WERI-Rb-1 (cell line): ENCODE data around the gene MRPL34.
A peak's percentile ranks its signal among the peaks of the same experiment; 100 is the strongest.

Experiments
- DNase-seq: peaks from one replicate; pipeline ENCODE4 v3.0.0-alpha.2; 2020
- H3K27ac ChIP-seq: fragments of 250-450 bp; sonication (Bioruptor Pico); 2 replicates; pipeline ENCODE4 v1.5.1; 2020; ENCODE audit warnings: mild to moderate bottlenecking, moderate library complexity
- H3K27me3 ChIP-seq: fragments of 250-450 bp; sonication (Bioruptor Pico); 2 replicates; pipeline ENCODE4 v1.5.1; 2021; ENCODE audit warnings: mild to moderate bottlenecking, low read depth, moderate library complexity; ENCODE audit not compliant: insufficient read depth, severe bottlenecking
- H3K36me3 ChIP-seq: fragments of 250-450 bp; sonication (Bioruptor Pico); 2 replicates; pipeline ENCODE4 v1.5.1; 2020; ENCODE audit warnings: mild to moderate bottlenecking, moderate library complexity
- H3K4me3 ChIP-seq: 2 replicates; pipeline ENCODE4 v1.5.1; 2011; ENCODE audit warnings: low read depth, mild to moderate bottlenecking, control low read depth, low read length
- H3K9me3 ChIP-seq: fragments of 250-450 bp; sonication (Bioruptor Pico); 2 replicates; pipeline ENCODE4 v1.5.1; 2021; ENCODE audit warnings: mild to moderate bottlenecking, moderate library complexity; ENCODE audit not compliant: severe bottlenecking
- CTCF ChIP-seq: IDR thresholded peaks from 2 replicates; pipeline ENCODE4 v1.5.1; 2011; ENCODE audit warnings: low read depth, mild to moderate bottlenecking, control low read depth, inconsistent platforms, low read length

Gene MRPL34

GRCh38 chr19:17305517-17306284 lies at the start of gene MRPL34:
Gene MRPL34, plus strand, starts transcription at chr19:17305872. Its CDS starts 21 bp downstream, at chr19:17305893.
- peak; percentile 99 for DNase-seq
- peak; percentile 87 for TF ChIP-seq CTCF
- H3K4me3 ChIP-seq = peak within 1 kb of the TSS; percentile 85
- no peaks in the 10 kb centered on the region for H3K9me3 ChIP-seq
- H3K27me3 ChIP-seq = no peaks in the 10 kb centered on the region
- peak within 1 kb of the TSS; percentile 91 for H3K27ac ChIP-seq
- peaks cover 4% of the 10 kb centered on the region for H3K36me3 ChIP-seq

DNA sequence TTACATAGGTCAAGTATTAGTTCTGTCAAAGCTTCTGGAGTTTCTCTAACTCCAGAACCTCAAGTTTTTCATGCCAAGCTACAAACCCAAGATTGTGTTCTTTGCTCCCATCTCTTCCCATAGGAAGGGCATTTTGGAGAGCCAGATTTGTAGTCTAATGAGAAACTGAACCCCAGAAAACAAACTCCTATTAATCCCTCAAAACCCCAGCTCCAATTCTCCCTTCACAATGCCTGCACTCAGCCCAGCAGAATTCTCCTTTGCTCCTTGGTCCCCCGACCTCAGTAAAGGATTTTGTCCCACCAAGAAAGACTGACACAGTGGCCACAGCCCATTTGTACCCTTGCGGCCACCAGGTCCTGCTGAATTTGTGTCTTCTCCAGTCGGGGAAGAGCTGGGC lies 49.5 kb upstream of the MRPL34 start:
- no peak overlapping the region for H3K4me3 ChIP-seq
- peaks cover 25% of the 10 kb centered on the region for H3K9me3 ChIP-seq
- H3K36me3 ChIP-seq = no peaks in the 10 kb centered on the region
- H3K27ac ChIP-seq = no peak overlapping the region
- TF ChIP-seq CTCF = no peak
- H3K27me3 ChIP-seq = no peaks in the 10 kb centered on the region
- no peak for DNase-seq

GRCh38 chr19:17259118-17259780 lies 46.4 kb upstream of the MRPL34 start:
- TF ChIP-seq CTCF = no peak
- no peaks in the 10 kb centered on the region for H3K36me3 ChIP-seq
- H3K27me3 ChIP-seq = no peaks in the 10 kb centered on the region
- no peak overlapping the region for H3K27ac ChIP-seq
- DNase-seq = no peak
- no peak overlapping the region for H3K4me3 ChIP-seq
- H3K9me3 ChIP-seq = peaks cover 25% of the 10 kb centered on the region

GRCh38 chr19:17259934-17260333 lies 45.7 kb upstream of the MRPL34 start:
- Histone ChIP-seq H3K4me3 (no peak overlapping the region), H3K27ac (no peak overlapping the region), H3K9me3 (peaks cover 25% of the 10 kb centered on the region), H3K36me3 (no peaks in the 10 kb centered on the region), H3K27me3 (no peaks in the 10 kb centered on the region)
- no peak for TF ChIP-seq CTCF
- DNase-seq = no peak

DNA sequence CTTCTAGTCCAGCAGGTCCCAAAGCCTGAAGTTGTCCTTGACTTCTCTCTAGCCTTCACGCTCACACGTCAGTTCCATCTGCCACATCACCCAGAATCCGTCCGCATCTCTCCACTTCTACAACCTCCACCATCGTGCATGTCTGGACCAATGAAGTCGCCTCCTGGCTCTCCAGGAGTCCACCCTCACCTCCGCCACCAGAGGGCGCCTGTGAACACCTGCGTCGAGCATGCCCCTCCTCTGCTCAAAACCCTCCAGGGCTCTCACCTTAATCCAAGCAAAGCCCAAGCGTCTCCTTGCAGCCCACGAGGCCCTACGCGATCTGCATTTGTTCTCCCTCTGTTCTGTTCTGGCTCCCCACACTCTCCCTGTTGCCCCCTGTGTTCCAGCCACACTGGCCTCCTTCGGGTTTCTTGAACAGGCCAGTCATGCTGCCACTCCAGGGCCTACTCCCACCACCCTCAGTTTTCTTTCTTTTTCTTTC lies 44.8 kb upstream of the MRPL34 start:
- peak; percentile 95 for DNase-seq
- peak; percentile 97 for TF ChIP-seq CTCF
- H3K27me3 ChIP-seq = no peaks in the 10 kb centered on the region
- H3K36me3 ChIP-seq = no peaks in the 10 kb centered on the region
- H3K4me3 ChIP-seq = no peak overlapping the region
- H3K27ac ChIP-seq = peak overlapping the region; percentile 87
- peaks cover 25% of the 10 kb centered on the region for H3K9me3 ChIP-seq
